ENCODE measurements around the gene COL18A1.

DNA sequence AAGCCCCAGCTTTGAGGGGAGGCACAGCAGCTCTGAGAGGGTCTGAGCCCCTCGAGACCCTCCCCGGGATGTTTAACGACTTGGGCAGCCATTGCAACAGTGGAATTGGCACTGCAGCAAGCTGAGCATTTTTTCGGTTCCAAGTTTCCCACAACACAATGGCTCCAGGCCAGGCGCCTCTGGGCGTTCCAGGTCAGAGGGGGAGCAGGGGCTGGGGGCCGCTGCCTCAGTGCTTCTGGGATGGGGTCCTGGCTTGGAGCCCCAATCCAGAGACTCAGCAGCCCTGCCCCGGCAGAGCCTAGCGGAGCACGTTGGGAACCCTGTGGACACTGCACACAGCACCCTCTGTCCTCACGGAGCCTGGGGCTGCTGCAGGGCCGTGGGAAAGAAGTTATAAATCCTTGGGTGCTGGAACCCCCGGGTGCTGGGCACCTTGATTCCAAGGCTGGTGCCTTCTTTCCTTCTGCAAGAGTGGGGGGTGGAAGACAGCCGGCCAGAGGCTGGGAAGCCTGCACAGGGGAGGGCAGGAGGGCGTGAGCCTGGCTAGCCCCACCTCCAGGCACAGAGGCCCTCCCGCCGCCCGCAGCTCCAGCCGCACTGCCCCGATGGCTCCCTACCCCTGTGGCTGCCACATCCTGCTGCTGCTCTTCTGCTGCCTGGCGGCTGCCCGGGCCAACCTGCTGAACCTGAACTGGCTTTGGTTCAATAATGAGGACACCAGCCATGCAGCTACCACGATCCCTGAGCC lies 50.1 kb downstream of the COL18A1 start:
- TF ChIP-seq POLR2A (IDR thresholded peaks at IDR 0.05; ENCODE audit: low read length) (no peak), GATA1 (IDR thresholded peaks at IDR 0.05; ENCODE audit: low read depth, low read length) (no peak)

All from erythroblast (primary cell).